ENCODE measurements around the gene SIDT2.
"Not testable (repeated sequence)": the region's sequence is repeated elsewhere in the genome, so short reads cannot be mapped to it uniquely, and the experiment has no call there.

Gene SIDT2

GRCh38 chr11:117180020-117180419, 1.5 kb downstream of the SIDT2 start:
- peaks cover 8% of the 10 kb centered on the region for H3K4me1 ChIP-seq (ENCODE audit: insufficient read depth, insufficient read length)
- peak overlapping the region; percentile 80 for H3K4me3 ChIP-seq (ENCODE audit: insufficient read length, low read depth)
- no peaks in the 10 kb centered on the region for H3K9me3 ChIP-seq (ENCODE audit: insufficient read depth, low read length)
- peak overlapping the region; percentile 88 for H3K9ac ChIP-seq (ENCODE audit: insufficient read length, low read depth)
- no peak for TF ChIP-seq SUZ12 (IDR thresholded peaks at IDR 0.05; ENCODE audit: extremely low read depth, insufficient read depth, insufficient read length)
- TF ChIP-seq YY1 (IDR thresholded peaks at IDR 0.05; ENCODE audit: insufficient read depth, insufficient read length): no peak
- TF ChIP-seq ZNF274 (IDR thresholded peaks at IDR 0.05; ENCODE audit: low read depth, low read length): no peak
- H3K27me3 ChIP-seq (ENCODE audit: insufficient read depth, insufficient read length): no peaks in the 10 kb centered on the region
- DNase-seq (ENCODE audit: low read depth, low spot score): no peak
- H3K36me3 ChIP-seq (ENCODE audit: insufficient read depth, insufficient read length, low read length): peaks cover 35% of the 10 kb centered on the region

DNA sequence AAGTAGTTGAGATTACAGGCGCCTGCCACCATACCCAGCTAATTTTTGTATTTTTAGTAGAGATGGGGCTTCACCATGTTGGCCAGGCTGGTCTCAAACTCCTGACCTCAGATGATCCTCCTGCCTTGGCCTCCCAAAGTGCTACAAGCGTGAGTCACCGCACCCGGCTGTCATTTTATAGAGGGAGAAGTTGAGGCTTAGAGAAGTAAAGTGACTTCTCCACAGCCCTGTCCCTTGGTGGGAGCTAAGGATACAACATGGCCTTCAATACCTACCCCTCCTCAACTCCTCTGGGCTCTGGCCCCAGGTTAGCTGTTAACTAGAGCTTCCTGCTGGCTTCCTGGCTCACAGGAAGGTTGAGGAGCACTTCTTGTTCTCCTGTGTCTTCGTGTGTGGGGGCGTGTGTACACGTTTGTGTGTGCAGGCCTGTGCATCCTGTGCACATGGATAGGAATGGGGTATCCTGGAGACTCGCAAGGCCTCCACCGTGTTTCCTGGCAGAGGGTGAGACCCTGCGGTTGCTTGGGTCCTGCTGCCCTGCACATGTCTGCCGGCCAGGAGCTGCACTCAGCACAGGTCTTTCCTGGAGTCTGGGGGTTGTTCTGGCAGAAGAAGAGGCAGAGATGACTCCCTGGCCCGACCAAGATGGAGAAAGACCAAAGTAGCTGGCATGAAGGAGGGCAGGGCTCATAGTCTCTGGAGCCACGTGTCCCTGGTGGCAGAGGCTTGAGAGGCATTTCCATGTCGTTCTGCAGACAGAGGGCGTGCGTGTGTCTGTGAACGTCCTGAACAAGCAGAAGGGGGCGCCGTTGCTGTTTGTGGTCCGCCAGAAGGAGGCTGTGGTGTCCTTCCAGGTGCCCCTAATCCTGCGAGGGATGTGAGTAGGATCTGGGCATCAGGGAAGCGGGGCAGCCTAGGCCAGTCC, 2.4 kb downstream of the SIDT2 start:
- TF ChIP-seq YY1 (IDR thresholded peaks at IDR 0.05; ENCODE audit: insufficient read depth, insufficient read length) (no peak), SUZ12 (IDR thresholded peaks at IDR 0.05; ENCODE audit: extremely low read depth, insufficient read depth, insufficient read length) (no peak), ZNF274 (IDR thresholded peaks at IDR 0.05; ENCODE audit: low read depth, low read length) (no peak)
- peak; percentile 76 for DNase-seq (ENCODE audit: low read depth, low spot score)
- Histone ChIP-seq H3K4me1 (ENCODE audit: insufficient read depth, insufficient read length) (peaks cover 8% of the 10 kb centered on the region), H3K9me3 (ENCODE audit: insufficient read depth, low read length) (no peaks in the 10 kb centered on the region), H3K4me3 (ENCODE audit: insufficient read length, low read depth) (no peak overlapping the region), H3K9ac (ENCODE audit: insufficient read length, low read depth) (peak overlapping the region; percentile 63), H3K27me3 (ENCODE audit: insufficient read depth, insufficient read length) (no peaks in the 10 kb centered on the region), H3K36me3 (ENCODE audit: insufficient read depth, insufficient read length, low read length) (peaks cover 37% of the 10 kb centered on the region)

DNA sequence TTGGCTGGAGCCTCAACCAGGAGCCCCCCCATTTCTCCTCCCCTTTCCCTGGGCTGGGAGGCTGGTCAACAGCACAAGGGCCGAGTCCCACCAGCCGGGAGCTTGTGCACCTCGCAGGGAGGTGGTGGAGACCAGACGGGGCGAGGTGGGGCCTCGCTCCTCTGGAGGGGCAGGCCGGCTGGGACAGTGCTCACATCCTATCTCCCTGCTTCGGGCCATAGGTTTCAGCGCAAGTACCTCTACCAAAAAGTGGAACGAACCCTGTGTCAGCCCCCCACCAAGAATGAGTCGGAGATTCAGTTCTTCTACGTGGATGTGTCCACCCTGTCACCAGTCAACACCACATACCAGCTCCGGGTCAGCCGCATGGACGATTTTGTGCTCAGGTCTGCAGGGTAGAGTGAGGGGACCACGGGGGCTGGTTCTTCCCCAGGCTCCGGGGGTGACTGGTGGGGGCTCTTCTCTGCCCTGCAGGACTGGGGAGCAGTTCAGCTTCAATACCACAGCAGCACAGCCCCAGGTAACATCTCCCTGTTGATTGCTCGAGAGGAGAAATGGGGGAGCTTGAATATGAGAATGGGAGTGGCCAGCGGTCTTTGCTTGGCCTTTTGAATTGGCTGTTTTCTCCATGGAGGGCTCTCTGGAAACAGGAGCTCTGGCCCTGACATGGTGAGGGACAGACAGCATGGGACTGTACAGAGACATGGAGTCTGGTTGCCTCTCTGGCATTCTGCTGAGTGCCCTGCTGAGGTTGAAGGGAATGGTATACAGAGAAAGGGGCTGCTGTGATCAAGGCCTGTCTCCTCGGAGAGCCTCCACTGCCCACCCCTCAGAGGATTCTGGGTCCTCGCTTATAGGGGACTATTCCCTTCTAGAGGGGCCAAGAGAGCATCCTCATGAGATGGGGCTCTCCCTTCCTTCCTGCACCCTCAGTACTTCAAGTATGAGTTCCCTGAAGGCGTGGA, 3.3 kb downstream of the SIDT2 start:
- peaks cover 8% of the 10 kb centered on the region for H3K4me1 ChIP-seq (ENCODE audit: insufficient read depth, insufficient read length)

DNA sequence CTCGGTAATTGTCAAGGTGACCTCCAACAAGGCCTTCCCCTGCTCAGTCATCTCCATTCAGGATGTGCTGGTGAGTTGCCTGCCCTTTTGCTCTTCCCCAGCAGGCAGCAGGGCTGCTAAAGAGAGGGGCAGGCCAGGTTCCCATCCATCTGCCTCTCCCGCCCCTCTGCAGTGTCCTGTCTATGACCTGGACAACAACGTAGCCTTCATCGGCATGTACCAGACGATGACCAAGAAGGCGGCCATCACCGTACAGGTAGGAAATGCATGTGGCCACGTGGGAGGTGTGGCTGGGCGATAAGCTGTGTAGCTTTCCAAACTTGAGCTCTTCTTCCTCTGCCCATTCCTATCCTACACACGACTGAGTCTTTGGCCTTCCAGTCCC, 4.0 kb downstream of the SIDT2 start:
- no peak for TF ChIP-seq SUZ12 (IDR thresholded peaks at IDR 0.05; ENCODE audit: extremely low read depth, insufficient read depth, insufficient read length)
- TF ChIP-seq ZNF274 (IDR thresholded peaks at IDR 0.05; ENCODE audit: low read depth, low read length): no peak
- TF ChIP-seq YY1 (IDR thresholded peaks at IDR 0.05; ENCODE audit: insufficient read depth, insufficient read length): no peak
- Histone ChIP-seq H3K4me3 (ENCODE audit: insufficient read length, low read depth) (no peak overlapping the region), H3K27me3 (ENCODE audit: insufficient read depth, insufficient read length) (no peaks in the 10 kb centered on the region), H3K4me1 (ENCODE audit: insufficient read depth, insufficient read length) (peaks cover 8% of the 10 kb centered on the region), H3K9ac (ENCODE audit: insufficient read length, low read depth) (no peak overlapping the region), H3K9me3 (ENCODE audit: insufficient read depth, low read length) (no peaks in the 10 kb centered on the region), H3K36me3 (ENCODE audit: insufficient read depth, insufficient read length, low read length) (peaks cover 47% of the 10 kb centered on the region)
- no peak for DNase-seq (ENCODE audit: low read depth, low spot score)

More for the DNA sequence above, 3.3 kb downstream of the SIDT2 start:
- H3K9me3 ChIP-seq (ENCODE audit: insufficient read depth, low read length): no peaks in the 10 kb centered on the region
- no peak overlapping the region for H3K9ac ChIP-seq (ENCODE audit: insufficient read length, low read depth)
- no peak overlapping the region for H3K4me3 ChIP-seq (ENCODE audit: insufficient read length, low read depth)
- no peak for DNase-seq (ENCODE audit: low read depth, low spot score)
- no peaks in the 10 kb centered on the region for H3K27me3 ChIP-seq (ENCODE audit: insufficient read depth, insufficient read length)
- TF ChIP-seq SUZ12 (IDR thresholded peaks at IDR 0.05; ENCODE audit: extremely low read depth, insufficient read depth, insufficient read length) (no peak), ZNF274 (IDR thresholded peaks at IDR 0.05; ENCODE audit: low read depth, low read length) (no peak), YY1 (IDR thresholded peaks at IDR 0.05; ENCODE audit: insufficient read depth, insufficient read length) (no peak)
- H3K36me3 ChIP-seq (ENCODE audit: insufficient read depth, insufficient read length, low read length): peaks cover 40% of the 10 kb centered on the region

- not testable (repeated sequence) for H3K27me3 ChIP-seq (ENCODE audit: insufficient read depth, insufficient read length); DNase-seq (ENCODE audit: low read depth, low spot score); H3K4me3 ChIP-seq (ENCODE audit: insufficient read length, low read depth); H3K4me1 ChIP-seq (ENCODE audit: insufficient read depth, insufficient read length); H3K9me3 ChIP-seq (ENCODE audit: insufficient read depth, low read length); H3K9ac ChIP-seq (ENCODE audit: insufficient read length, low read depth)
- peaks cover 53% of the 10 kb centered on the region for H3K36me3 ChIP-seq (ENCODE audit: insufficient read depth, insufficient read length, low read length)
Observed at GRCh38 chr11:117183178-117183577, 4.6 kb downstream of the SIDT2 start.

DNA sequence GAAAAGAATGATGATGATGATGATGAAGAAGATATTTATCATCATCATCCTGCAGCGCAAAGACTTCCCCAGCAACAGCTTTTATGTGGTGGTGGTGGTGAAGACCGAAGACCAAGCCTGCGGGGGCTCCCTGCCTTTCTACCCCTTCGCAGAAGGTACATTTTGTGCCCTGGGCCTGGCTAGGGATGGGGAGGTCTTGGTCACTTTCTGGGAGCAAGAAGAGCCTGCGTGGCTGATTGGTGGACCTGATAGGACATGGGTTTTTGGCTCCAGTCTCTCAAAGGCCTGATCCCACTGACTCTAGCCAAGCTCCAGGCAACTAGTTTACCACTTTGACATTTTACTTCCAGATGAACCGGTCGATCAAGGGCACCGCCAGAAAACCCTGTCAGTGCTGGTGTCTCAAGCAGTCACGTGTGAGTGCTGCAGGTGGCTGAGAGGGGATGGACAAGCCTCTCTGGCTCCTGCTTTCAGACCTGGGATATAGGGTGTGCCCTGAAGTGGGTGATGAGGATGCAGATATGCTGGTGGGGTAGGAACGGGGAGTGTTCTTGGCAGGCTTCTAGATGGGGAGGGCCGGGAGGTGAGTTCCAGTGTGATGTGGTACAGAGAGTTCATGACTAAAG, 5.3 kb downstream of the SIDT2 start:
- Histone ChIP-seq H3K9ac (ENCODE audit: insufficient read length, low read depth) (no peak overlapping the region), H3K27me3 (ENCODE audit: insufficient read depth, insufficient read length) (no peaks in the 10 kb centered on the region), H3K4me3 (ENCODE audit: insufficient read length, low read depth) (no peak overlapping the region), H3K4me1 (ENCODE audit: insufficient read depth, insufficient read length) (peaks cover 8% of the 10 kb centered on the region), H3K36me3 (ENCODE audit: insufficient read depth, insufficient read length, low read length) (peaks cover 60% of the 10 kb centered on the region), H3K9me3 (ENCODE audit: insufficient read depth, low read length) (no peaks in the 10 kb centered on the region)
- no peak for DNase-seq (ENCODE audit: low read depth, low spot score)
- no peak for TF ChIP-seq YY1 (IDR thresholded peaks at IDR 0.05; ENCODE audit: insufficient read depth, insufficient read length)
- no peak for TF ChIP-seq ZNF274 (IDR thresholded peaks at IDR 0.05; ENCODE audit: low read depth, low read length)
- no peak for TF ChIP-seq SUZ12 (IDR thresholded peaks at IDR 0.05; ENCODE audit: extremely low read depth, insufficient read depth, insufficient read length)

All from NT2/D1 (cell line).